Measurements from ENCODE around the gene IGDCC3.

GRCh38 chr15:65330934-65331645, 46.7 kb downstream of the IGDCC3 start:
- TF ChIP-seq POLR2A (IDR thresholded peaks at IDR 0.05) (no peak), POLR2AphosphoS5 (IDR thresholded peaks at IDR 0.05) (no peak), CTCF (IDR thresholded peaks at IDR 0.05) (no peak)

Data from suprapubic skin (tissue), 4 donors.